ENCODE data around the gene TENT5C. TPM values are rescaled to one million over a fixed set of nuclear protein-coding genes. Genes with fewer than 3 reads are reported as not detected.

The TENT5C gene
- total and polyA plus RNA-seq, 2 of the 8 experiments (the other 6 are each of a cell fraction or from before 2014, with no cell fraction given) = 0.38 to 0.99 TPM

DNA sequence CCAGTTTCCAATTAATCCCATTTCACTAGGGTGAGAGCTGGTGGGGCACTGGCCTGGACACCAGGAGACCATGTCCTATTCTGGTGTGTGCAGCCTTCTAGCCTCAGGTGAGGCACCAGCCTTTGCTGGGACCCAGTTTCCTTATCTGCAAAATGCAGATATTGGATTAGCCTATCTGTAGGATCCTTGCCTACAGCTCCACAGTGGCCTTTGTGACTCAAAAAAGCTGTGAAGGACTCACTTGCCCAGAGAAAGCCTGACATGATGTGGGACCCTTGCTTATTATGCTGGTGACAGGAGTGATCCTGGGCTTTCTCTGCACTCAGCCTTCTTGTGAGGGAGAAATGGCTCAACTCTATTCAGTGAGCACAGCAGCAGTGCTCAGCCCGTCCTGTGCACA lies 32.3 kb downstream of the TENT5C start:
- Histone ChIP-seq H3K27me3 (replicated peaks in 1 of 4; ENCODE audit: control insufficient read depth in 3 of 4, extremely low read depth in 1 of 4, insufficient read depth in 3 of 4, low read length in 3 of 4) (no peaks in the 10 kb centered on the region), H2BK120ac (replicated peaks; ENCODE audit: low read depth, low read length) (no peak overlapping the region), H3K14ac (ENCODE audit: insufficient read length) (no peak overlapping the region), H3K9ac (replicated peaks in 1 of 4; ENCODE audit: extremely low read depth in 1 of 4, low read depth in 3 of 4, low read length in 3 of 4) (no peak overlapping the region), H2BK5ac (ENCODE audit: low read depth, low read length) (no peak overlapping the region), H4K8ac (ENCODE audit: extremely low read depth, insufficient read depth, low read length) (no peak overlapping the region), H2AFZ (ENCODE audit: low read length) (no peak overlapping the region), H2AK5ac (ENCODE audit: low read depth, low read length) (no peak overlapping the region), H3K79me1 (ENCODE audit: low read depth, low read length) (no peaks in the 10 kb centered on the region), H3K4ac (replicated peaks; ENCODE audit: insufficient read length, low read depth, low read length) (no peak overlapping the region), H4K5ac (ENCODE audit: insufficient read length, low read depth, low read length) (no peak overlapping the region), H3K23me2 (ENCODE audit: low read depth, low read length) (no peaks in the 10 kb centered on the region), H4K91ac (replicated peaks; ENCODE audit: insufficient read length, low read length) (no peak overlapping the region), H3K4me3 (ENCODE audit: extremely low read depth in 1 of 4, insufficient read depth in 2 of 4, low read depth in 3 of 4, low read length in 4 of 4) (no peak overlapping the region), H3K18ac (ENCODE audit: extremely low read depth, low read length) (no peak overlapping the region), H3K56ac (replicated peaks; ENCODE audit: insufficient read length, low read depth, low read length) (no peak overlapping the region), H3K4me2 (ENCODE audit: insufficient read depth in 1 of 2, low read depth in 2 of 2, low read length in 2 of 2) (no peak overlapping the region), H3K27ac (ENCODE audit: low read depth, low read length) (no peak overlapping the region), H3K9me3 (ENCODE audit: insufficient read depth in 2 of 2, low read depth in 1 of 2, low read length in 1 of 2) (no peaks in the 10 kb centered on the region), H2BK20ac (ENCODE audit: low read length) (no peak overlapping the region), H2BK12ac (ENCODE audit: low read depth, low read length) (no peak overlapping the region), H3K36me3 (ENCODE audit: control insufficient read depth in 2 of 4, insufficient read depth in 4 of 4, low read length in 3 of 4) (no peaks in the 10 kb centered on the region), H3K79me2 (ENCODE audit: control insufficient read depth in 1 of 2, insufficient read depth in 2 of 2, low read length in 2 of 2) (no peaks in the 10 kb centered on the region), H4K20me1 (replicated peaks in 1 of 2; ENCODE audit: control insufficient read depth in 1 of 2, insufficient read depth in 2 of 2, low read length in 2 of 2) (no peaks in the 10 kb centered on the region), H3K23ac (ENCODE audit: insufficient read length) (no peak overlapping the region), H3K4me1 (replicated peaks in 1 of 4; ENCODE audit: control insufficient read depth in 3 of 4, insufficient read depth in 4 of 4, low read length in 3 of 4) (peaks cover 0 to 8% (median 2%) of the 10 kb centered on the region in 4 experiments; a peak in 5 of 7 replicates), H2BK15ac (ENCODE audit: low read length) (no peak overlapping the region)
- ChIA-PET POLR2A (ENCODE audit: partially characterized antibody) (interaction anchor here (0.6 kb wide), 1 partner anchor 20 kb away, joined by 3 read pairs; no protein-coding TSS in a partner anchor), CTCF (ENCODE audit: partially characterized antibody) (interaction anchor here (1.0 to 2.4 kb wide), 11 partner anchors 12 to 104 kb away, joined by 3 to 16 read pairs (median 4); no protein-coding TSS in a partner anchor)
- DNase-seq (ENCODE audit: low read depth in 1 of 2, low spot score in 2 of 2) = no peak
- FAIRE-seq = no peak
- 42% methylated on average over 1 of the region's 1 CpG; no CpG with 5 or more reads in 1 of the 2 experiments for WGBS, 2 experiments (ENCODE audit: extremely low coverage in 1 of 2, insufficient coverage in 1 of 2, insufficient read length in 1 of 2, insufficient replicate concordance in 2 of 2, low coverage in 1 of 2, low lambda C conversion rate in 2 of 2, missing lambda C conversion rate in 1 of 2)
- TF ChIP-seq HDAC2 (IDR thresholded peaks at IDR 0.05; ENCODE audit: borderline replicate concordance in 1 of 2, low read depth in 2 of 2, low read length in 2 of 2) (no peak), TAF1 (IDR thresholded peaks at IDR 0.05; ENCODE audit: low read depth, low read length) (no peak), KDM1A (IDR thresholded peaks at IDR 0.05; ENCODE audit: borderline replicate concordance, low read length) (no peak), POLR2AphosphoS5 (IDR thresholded peaks at IDR 0.05; ENCODE audit: low read depth, low read length) (no peak), RAD21 (IDR thresholded peaks at IDR 0.05 in 1 of 2, conservative IDR thresholded peaks at IDR 0.05 in 1 of 2; ENCODE audit: low read depth in 2 of 2, low read length in 2 of 2) (no peak), EZH2 (IDR thresholded peaks at IDR 0.05; ENCODE audit: low read depth, low read length, severe bottlenecking) (no peak), JUN (IDR thresholded peaks at IDR 0.05; ENCODE audit: low read depth, low read length) (no peak), ASH2L (IDR thresholded peaks at IDR 0.05; ENCODE audit: low read length) (no peak), ZNF274 (IDR thresholded peaks at IDR 0.05; ENCODE audit: borderline replicate concordance, extremely low read depth, low read length) (no peak)
- TF ChIP-seq, protein P1, sequence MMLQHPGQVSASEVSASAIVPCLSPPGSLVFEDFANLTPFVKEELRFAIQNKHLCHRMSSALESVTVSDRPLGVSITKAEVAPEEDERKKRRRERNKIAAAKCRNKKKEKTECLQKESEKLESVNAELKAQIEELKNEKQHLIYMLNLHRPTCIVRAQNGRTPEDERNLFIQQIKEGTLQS (IDR thresholded peaks at IDR 0.05; ENCODE audit: insufficient read depth, low read depth, low read length) = no peak
